A673 (cell line): Measurements from ENCODE around the gene ATP2C1. TPM values are rescaled to one million over a fixed set of nuclear protein-coding genes. Genes with fewer than 3 reads are reported as not detected.
A peak's percentile ranks its signal among the peaks of the same experiment; 100 is the strongest.

Source experiments
- BruUV-seq: library from RNA; stranded (reverse); fragments of 400-500 nt; replicated peaks from 2 replicates; lab custom pipeline; 2021; lab: Mats Ljungman, UMichigan
- CTCF ChIA-PET: fragments of 300-600 bp; sonication (Branson Sonifier 250); formaldehyde crosslinking; loops from one replicate; lab custom pipeline; 2022; ENCODE audit warnings: antibody characterized with exemption; lab: Charles Lee
- POLR2A ChIA-PET: fragments of 300-600 bp; sonication (Branson Sonifier 250); formaldehyde crosslinking; loops from one replicate; lab custom pipeline; 2022; ENCODE audit warnings: antibody characterized with exemption; ENCODE audit not compliant: low non-redundant PET; lab: Charles Lee
- DNase-seq: peaks from one replicate; pipeline ENCODE4 v3.0.0-alpha.2; 2015; ENCODE audit warnings: low spot score
- H3K27ac ChIP-seq: fragments of 200-600 bp; sonication (generic); 2 replicates; pipeline ENCODE4 v1.5.1; 2016; ENCODE audit warnings: mixed run types, low read depth, mild to moderate bottlenecking, mixed read lengths, antibody characterized with exemption, low read length; ENCODE audit not compliant: poor library complexity, severe bottlenecking
- H3K27me3 ChIP-seq: fragments of 200-600 bp; sonication (generic); replicated peaks from 2 replicates; pipeline ENCODE4 v1.6.1; 2017; ENCODE audit warnings: mixed run types, low read depth, mild to moderate bottlenecking, mixed read lengths, antibody characterized with exemption, low read length; ENCODE audit not compliant: insufficient read depth, poor library complexity
- H3K36me3 ChIP-seq: fragments of 200-600 bp; sonication (generic); 2 replicates; pipeline ENCODE4 v1.6.1; 2016; ENCODE audit warnings: mixed run types, mild to moderate bottlenecking, mixed read lengths, antibody characterized with exemption, low read length; ENCODE audit not compliant: insufficient read depth, poor library complexity, severe bottlenecking
- H3K4me1 ChIP-seq: fragments of 200-600 bp; sonication (generic); 2 replicates; pipeline ENCODE4 v1.6.1; 2017; ENCODE audit warnings: mixed run types, mild to moderate bottlenecking, mixed read lengths, antibody characterized with exemption, low read length; ENCODE audit not compliant: insufficient read depth, poor library complexity, severe bottlenecking
- H3K4me3 ChIP-seq: fragments of 200-600 bp; sonication (generic); 2 replicates; pipeline ENCODE4 v1.5.1; 2016; ENCODE audit warnings: low read depth, mixed run types, mild to moderate bottlenecking, mixed read lengths, low read length; ENCODE audit not compliant: poor library complexity, severe bottlenecking
- H3K9me3 ChIP-seq: fragments of 200-600 bp; sonication (generic); 2 replicates; pipeline ENCODE4 v1.6.1; 2016; ENCODE audit warnings: mixed run types, low read depth, mild to moderate bottlenecking, mixed read lengths, antibody characterized with exemption, low read length; ENCODE audit not compliant: poor library complexity, severe bottlenecking
- EZH2 ChIP-seq: fragments of 200-600 bp; sonication (generic); IDR thresholded peaks from 2 replicates; pipeline ENCODE4 v1.6.1; 2017; ENCODE audit warnings: borderline replicate concordance, low read depth, mild to moderate bottlenecking, mixed read lengths, antibody characterized with exemption, low read length; ENCODE audit not compliant: poor library complexity, severe bottlenecking
- intact Hi-C: fragments of 100-400 bp; cut with micrococcal nuclease; formaldehyde crosslinking; loops from one replicate; pipeline ENCODE4 v1.10.0; 2022; ENCODE audit not compliant: unreplicated experiment
- total RNA-seq: library from RNA; stranded (reverse); gene quantifications from 2 replicates; pipeline ENCODE4 v1.2.3, GENCODE V29; 2021
- TF ChIP-seq, protein P1 (sequence below): fragments of 300-800, 200-600 bp; sonication (generic); conservative IDR thresholded peaks from 2 replicates; pipeline ENCODE4 v1.5.1; 2017; ENCODE audit warnings: low read depth, mild to moderate bottlenecking, antibody characterized with exemption, low read length, moderate library complexity, mixed read lengths

The ATP2C1 gene
- total RNA-seq, 1 experiment from 2014 or later = 75.9 TPM

GRCh38 chr3:130903412-130903908 lies 9.6 kb downstream of the ATP2C1 start:
- POLR2A ChIA-PET = no interaction called here
- no peaks in the 10 kb centered on the region for H3K9me3 ChIP-seq
- CTCF ChIA-PET = no interaction called here
- TF ChIP-seq EZH2 = no peak
- TF ChIP-seq, protein P1, sequence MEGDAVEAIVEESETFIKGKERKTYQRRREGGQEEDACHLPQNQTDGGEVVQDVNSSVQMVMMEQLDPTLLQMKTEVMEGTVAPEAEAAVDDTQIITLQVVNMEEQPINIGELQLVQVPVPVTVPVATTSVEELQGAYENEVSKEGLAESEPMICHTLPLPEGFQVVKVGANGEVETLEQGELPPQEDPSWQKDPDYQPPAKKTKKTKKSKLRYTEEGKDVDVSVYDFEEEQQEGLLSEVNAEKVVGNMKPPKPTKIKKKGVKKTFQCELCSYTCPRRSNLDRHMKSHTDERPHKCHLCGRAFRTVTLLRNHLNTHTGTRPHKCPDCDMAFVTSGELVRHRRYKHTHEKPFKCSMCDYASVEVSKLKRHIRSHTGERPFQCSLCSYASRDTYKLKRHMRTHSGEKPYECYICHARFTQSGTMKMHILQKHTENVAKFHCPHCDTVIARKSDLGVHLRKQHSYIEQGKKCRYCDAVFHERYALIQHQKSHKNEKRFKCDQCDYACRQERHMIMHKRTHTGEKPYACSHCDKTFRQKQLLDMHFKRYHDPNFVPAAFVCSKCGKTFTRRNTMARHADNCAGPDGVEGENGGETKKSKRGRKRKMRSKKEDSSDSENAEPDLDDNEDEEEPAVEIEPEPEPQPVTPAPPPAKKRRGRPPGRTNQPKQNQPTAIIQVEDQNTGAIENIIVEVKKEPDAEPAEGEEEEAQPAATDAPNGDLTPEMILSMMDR = no peak
- peaks cover 20% of the 10 kb centered on the region for H3K4me1 ChIP-seq
- H3K36me3 ChIP-seq = no peaks in the 10 kb centered on the region
- no peak overlapping the region for H3K4me3 ChIP-seq
- BruUV-seq = no TSS peak
- intact Hi-C loops = no loop called here
- no peaks in the 10 kb centered on the region for H3K27me3 ChIP-seq
- no peak for DNase-seq
- H3K27ac ChIP-seq = no peak overlapping the region

DNA sequence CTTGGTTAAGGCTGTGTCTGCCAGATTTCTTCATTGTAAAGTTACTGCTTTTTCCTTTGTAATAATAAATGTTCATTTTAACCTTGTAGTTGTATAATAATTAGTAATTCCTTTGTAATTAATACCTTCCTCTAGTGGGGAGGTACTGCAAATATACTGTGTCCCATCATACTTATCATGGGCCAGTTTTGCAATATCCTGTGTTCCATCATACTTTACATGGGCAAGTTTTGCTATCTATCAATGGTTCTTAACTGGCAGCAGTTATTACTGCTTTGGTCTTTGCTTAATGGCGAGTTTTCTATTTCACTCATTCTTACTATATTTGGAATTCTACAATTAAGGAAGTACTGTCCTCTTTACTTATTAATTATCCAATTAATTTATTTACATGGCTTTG lies 10.6 kb downstream of the ATP2C1 start:
- no peak for DNase-seq
- intact Hi-C loops = no loop called here
- Histone ChIP-seq H3K36me3 (no peaks in the 10 kb centered on the region), H3K4me3 (no peak overlapping the region), H3K4me1 (peaks cover 17% of the 10 kb centered on the region), H3K27me3 (no peaks in the 10 kb centered on the region), H3K27ac (no peak overlapping the region), H3K9me3 (no peaks in the 10 kb centered on the region)
- TF ChIP-seq, protein P1 = no peak
- TF ChIP-seq EZH2 = no peak
- CTCF ChIA-PET = no interaction called here
- POLR2A ChIA-PET = no interaction called here
- BruUV-seq = no TSS peak

- CTCF ChIA-PET = no interaction called here
These were observed 11.7 kb downstream of the ATP2C1 start for GRCh38 chr3:130905551-130905950.

More at GRCh38 chr3:130905551-130905950, 11.7 kb downstream of the ATP2C1 start:
- POLR2A ChIA-PET = no interaction called here
- DNase-seq = peak; percentile 58
- no peak overlapping the region for H3K27ac ChIP-seq
- no peaks in the 10 kb centered on the region for H3K9me3 ChIP-seq
- intact Hi-C loops = no loop called here
- no TSS peak for BruUV-seq
- peaks cover 17% of the 10 kb centered on the region for H3K4me1 ChIP-seq
- no peaks in the 10 kb centered on the region for H3K36me3 ChIP-seq
- H3K27me3 ChIP-seq = no peaks in the 10 kb centered on the region
- no peak for TF ChIP-seq EZH2
- TF ChIP-seq, protein P1 = no peak
- H3K4me3 ChIP-seq = no peak overlapping the region
